NOMO-1 treated with dmso at 0.1 percent for 144 hours (cell line): ENCODE results near the gene PHF14.

Source experiments
- DNase-seq: peaks from one replicate; lab custom pipeline; 2025; ENCODE audit not compliant: unreplicated experiment; lab: John Stamatoyannopoulos, UW

Gene PHF14

GRCh38 chr7:11168650-11169170 lies 195.0 kb downstream of the PHF14 start:
- DNase-seq = no peak

GRCh38 chr7:11170175-11170574 lies 196.5 kb downstream of the PHF14 start:
- DNase-seq = no peak

- no peak for DNase-seq
Measured at GRCh38 chr7:11170863-11171568, 197.3 kb downstream of the PHF14 start.

- DNase-seq = no peak
Measured at GRCh38 chr7:11171569-11172192, 198.0 kb downstream of the PHF14 start.

GRCh38 chr7:11172835-11173234 lies 199.2 kb downstream of the PHF14 start:
- no peak for DNase-seq

GRCh38 chr7:11175371-11175770 lies 201.7 kb downstream of the PHF14 start:
- DNase-seq = no peak

- DNase-seq = no peak
Measured at GRCh38 chr7:11175887-11176286, 202.2 kb downstream of the PHF14 start.

GRCh38 chr7:11176985-11177555 lies 203.4 kb downstream of the PHF14 start:
- DNase-seq = no peak

GRCh38 chr7:11177793-11178192 lies 204.1 kb downstream of the PHF14 start:
- DNase-seq = no peak

- no peak for DNase-seq
Measured at GRCh38 chr7:11181590-11181989, 207.9 kb downstream of the PHF14 start.

GRCh38 chr7:11182736-11183135 lies 209.1 kb downstream of the PHF14 start:
- DNase-seq = no peak

GRCh38 chr7:11185179-11185815 lies 211.6 kb downstream of the PHF14 start:
- no peak for DNase-seq

GRCh38 chr7:11188529-11189310 lies 215.0 kb downstream of the PHF14 start:
- DNase-seq = no peak

- no peak for DNase-seq
Measured at GRCh38 chr7:11191081-11191480, 217.4 kb downstream of the PHF14 start.

GRCh38 chr7:11191574-11192220 lies 218.0 kb downstream of the PHF14 start:
- no peak for DNase-seq

- no peak for DNase-seq
Measured at GRCh38 chr7:11192506-11192905, 218.8 kb downstream of the PHF14 start.

GRCh38 chr7:11193131-11193867 lies 219.6 kb downstream of the PHF14 start:
- no peak for DNase-seq

- DNase-seq = no peak
Measured at GRCh38 chr7:11193888-11194287, 220.2 kb downstream of the PHF14 start.

- DNase-seq = no peak
Measured at GRCh38 chr7:11194492-11194891, 220.8 kb downstream of the PHF14 start.

- DNase-seq = no peak
Measured at GRCh38 chr7:11195502-11195901, 221.8 kb downstream of the PHF14 start.
